Lung (tissue), 12 donors: Measurements from ENCODE around the gene OTULIN. TPM values are rescaled to one million over a fixed set of nuclear protein-coding genes. Genes with fewer than 3 reads are reported as not detected.

Experiments used
- ATAC-seq: fragments of 200-7000 bp; cut with Tn5 transposase; one replicate; pipeline ENCODE4 v1.9.1; 2020; ENCODE audit warnings: moderate number of reproducible peaks; ENCODE audit not compliant: insufficient read depth, low FRiP score
- DNase-seq, 3 donors: peaks; one replicate each; pipeline ENCODE4 v3.0.0-alpha.2; 2013 to 2017
- H3K27ac ChIP-seq, 2 donors: one replicate each; pipeline ENCODE4 v1.5.1; 2013; ENCODE audit warnings: mild to moderate bottlenecking in 2 of 2, moderate library complexity in 2 of 2, control low read depth in 1 of 2, inconsistent platforms in 1 of 2, low read depth in 1 of 2, low read length in 1 of 2
- H3K27me3 ChIP-seq, 3 donors: one replicate each; pipeline ENCODE4 v1.5.1; 2013; ENCODE audit warnings: low read length in 2 of 3; ENCODE audit not compliant: control insufficient read depth in 3 of 3, insufficient read depth in 3 of 3
- H3K36me3 ChIP-seq, 4 donors: one replicate each; pipeline ENCODE4 v1.5.1; 2013; ENCODE audit warnings: low read length in 4 of 4, mild to moderate bottlenecking in 1 of 4, moderate library complexity in 1 of 4; ENCODE audit not compliant: control insufficient read depth in 4 of 4, insufficient read depth in 4 of 4
- H3K4me1 ChIP-seq, 5 donors: one replicate each; pipeline ENCODE4 v1.5.1; 2013; ENCODE audit warnings: low read length in 5 of 5, mild to moderate bottlenecking in 2 of 5, moderate library complexity in 1 of 5; ENCODE audit not compliant: control insufficient read depth in 5 of 5, insufficient read depth in 5 of 5
- H3K4me3 ChIP-seq: one replicate; pipeline ENCODE4 v1.5.1; 2013; ENCODE audit warnings: mild to moderate bottlenecking, control low read depth, moderate library complexity
- H3K9ac ChIP-seq, 2 donors: one replicate each; pipeline ENCODE4 v1.5.1; 2013; ENCODE audit warnings: low read length in 2 of 2, control low read depth in 1 of 2; ENCODE audit not compliant: insufficient read depth in 1 of 2
- H3K9me3 ChIP-seq, 4 donors: one replicate each; pipeline ENCODE4 v1.5.1; 2013; ENCODE audit warnings: low read length in 3 of 4, mild to moderate bottlenecking in 1 of 4, moderate library complexity in 1 of 4; ENCODE audit not compliant: control insufficient read depth in 4 of 4, insufficient read depth in 3 of 4
- CTCF ChIP-seq: IDR thresholded peaks from 2 replicates; pipeline ENCODE4 v1.5.1; 2012; ENCODE audit warnings: mild to moderate bottlenecking; ENCODE audit errors: control extremely low read depth, extremely low read depth
- WGBS, 2 donors: extraction: QIAGEN DNeasy Blood & Tissue Kit; methylation state at CpG; one replicate each; pipeline ENCODE4 v1.1.7; 2013; 5-methylcytosine and 5-hydroxymethylcytosine counted together
- polyA plus RNA-seq, 2 donors: library from polyadenylated mRNA; stranded (reverse); fragments of 200-250 nt; gene quantifications; one replicate each; pipeline ENCODE4 v1.2.1, GENCODE V29; 2013
- total RNA-seq, 2 donors: library from RNA; depleted of rRNA in 1 of 2; stranded (reverse); fragments of >200 nt in 1 of 2; gene quantifications; one replicate each; pipeline ENCODE4 v1.2.1, GENCODE V29; 2014 to 2021
- donor health status: control.
- donor health status: control.
- donor health status: Bipolar disorder and iron deficiency.
- donor health status: healthy.
- donor health status: DM: yes; HTN: yes; CAD: no.

Gene OTULIN
- total and polyA plus RNA-seq, 4 donors, result 7.5 to 35.6 (median 21.9) TPM

- ATAC-seq, result no peak
Measured at GRCh38 chr5:14732991-14733390, 68.5 kb downstream of the OTULIN start.

GRCh38 chr5:14733661-14734060, 69.1 kb downstream of the OTULIN start:
- H3K27ac ChIP-seq, result no peak overlapping the region
- no peak for TF ChIP-seq CTCF
- H3K9me3 ChIP-seq, result no peaks in the 10 kb centered on the region
- H3K27me3 ChIP-seq, result no peaks in the 10 kb centered on the region
- H3K36me3 ChIP-seq, result peaks cover 0 to 10% (median 0%) of the 10 kb centered on the region in 4 donors
- H3K9ac ChIP-seq, result no peak overlapping the region
- no peak for ATAC-seq
- no peak for DNase-seq
- H3K4me3 ChIP-seq, result no peak overlapping the region
- 97% methylated on average over 16 of the region's 16 CpGs for WGBS, 2 donors
- H3K4me1 ChIP-seq, result peaks cover 0 to 6% (median 0%) of the 10 kb centered on the region in 5 donors

More at GRCh38 chr5:14732991-14733390, 68.5 kb downstream of the OTULIN start:
- no peak for TF ChIP-seq CTCF
- Histone ChIP-seq H3K36me3 (peaks cover 0 to 10% (median 0%) of the 10 kb centered on the region in 4 donors), H3K27me3 (no peaks in the 10 kb centered on the region), H3K4me3 (no peak overlapping the region), H3K27ac (no peak overlapping the region), H3K4me1 (peaks cover 0 to 6% (median 0%) of the 10 kb centered on the region in 5 donors), H3K9ac (no peak overlapping the region), H3K9me3 (no peaks in the 10 kb centered on the region)
- no peak for DNase-seq
- WGBS, 2 donors, result 91 to 94% methylated on average over 6 of the region's 6 CpGs

- DNase-seq, result no peak
- Histone ChIP-seq H3K4me1 (peaks cover 0 to 6% (median 0%) of the 10 kb centered on the region in 5 donors), H3K36me3 (peaks cover 0 to 11% (median 0%) of the 10 kb centered on the region in 4 donors), H3K4me3 (no peak overlapping the region), H3K27me3 (no peaks in the 10 kb centered on the region), H3K9me3 (no peaks in the 10 kb centered on the region), H3K27ac (no peak overlapping the region), H3K9ac (no peak overlapping the region)
- 95% methylated on average over 13 of the region's 13 CpGs for WGBS, 2 donors
- no peak for TF ChIP-seq CTCF
- ATAC-seq, result no peak
Measured at GRCh38 chr5:14734396-14734795, 69.9 kb downstream of the OTULIN start.

- no peak for TF ChIP-seq CTCF
- Histone ChIP-seq H3K4me1 (peaks cover 0 to 6% (median 0%) of the 10 kb centered on the region in 5 donors), H3K9ac (no peak overlapping the region), H3K9me3 (no peaks in the 10 kb centered on the region), H3K27ac (no peak overlapping the region), H3K36me3 (peaks cover 0 to 9% (median 0%) of the 10 kb centered on the region in 4 donors), H3K27me3 (no peaks in the 10 kb centered on the region), H3K4me3 (no peak overlapping the region)
- DNase-seq, result no peak
- WGBS, 2 donors, result 55 to 61% methylated on average over 4 of the region's 4 CpGs
- no peak for ATAC-seq
Measured at GRCh38 chr5:14735944-14736343, 71.4 kb downstream of the OTULIN start.
